GM19463 (cell line): ENCODE results near the gene SORCS1.
"Not testable (repeated sequence)": the region's sequence is repeated elsewhere in the genome, so short reads cannot be mapped to it uniquely, and the experiment has no call there.

Experiments used
- ATAC-seq: cut with Tn5 transposase; IDR thresholded peaks from one replicate; pipeline ENCODE4 v1.9.1; 2021; ENCODE audit warnings: mild to moderate bottlenecking, moderate library complexity; ENCODE audit not compliant: unreplicated experiment

Gene SORCS1

DNA sequence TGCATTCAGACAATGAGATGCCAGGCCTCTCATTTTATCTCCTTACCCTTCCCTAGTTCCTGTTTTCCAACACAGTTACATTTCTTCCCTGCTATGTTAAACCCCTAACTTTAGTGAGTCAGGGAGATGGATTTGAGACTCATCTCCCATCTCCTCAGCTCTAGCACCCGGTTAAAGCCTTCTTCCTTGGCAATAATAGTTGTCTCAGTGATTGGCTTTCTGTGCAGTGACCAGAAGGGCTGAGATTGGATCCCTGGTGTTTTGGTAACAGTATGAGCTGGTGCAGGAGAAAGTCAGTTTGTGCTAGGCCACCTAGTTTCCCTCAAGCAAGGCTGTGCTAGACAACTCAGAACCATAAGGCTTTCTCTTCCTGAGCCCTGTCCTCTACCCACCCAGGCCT is 212.5 kb downstream of the SORCS1 start:
- no peak for ATAC-seq

GRCh38 chr10:106949680-106950478 is 214.6 kb downstream of the SORCS1 start:
- ATAC-seq = no peak

DNA sequence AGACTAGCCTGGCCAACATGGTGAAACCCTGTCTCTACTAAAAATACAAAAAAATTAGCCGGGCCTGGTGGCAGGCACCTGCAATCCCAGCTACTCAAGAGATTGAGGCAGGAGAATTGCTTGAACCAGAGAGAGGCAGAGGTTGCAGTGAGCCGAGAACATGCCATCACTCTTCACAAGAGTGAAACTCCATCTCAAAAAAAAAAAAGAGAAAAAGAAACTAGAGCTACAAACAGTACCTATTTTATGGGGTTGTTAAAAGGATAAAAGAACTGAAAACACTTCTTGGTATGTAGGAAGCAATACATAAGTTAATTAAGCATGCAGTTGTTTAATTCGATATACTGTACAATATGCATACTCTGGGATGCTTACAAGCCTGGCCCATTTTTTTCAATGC is 216.9 kb downstream of the SORCS1 start:
- no peak for ATAC-seq

- ATAC-seq = no peak
These were observed 222.4 kb downstream of the SORCS1 start for GRCh38 chr10:106942035-106942662.

DNA sequence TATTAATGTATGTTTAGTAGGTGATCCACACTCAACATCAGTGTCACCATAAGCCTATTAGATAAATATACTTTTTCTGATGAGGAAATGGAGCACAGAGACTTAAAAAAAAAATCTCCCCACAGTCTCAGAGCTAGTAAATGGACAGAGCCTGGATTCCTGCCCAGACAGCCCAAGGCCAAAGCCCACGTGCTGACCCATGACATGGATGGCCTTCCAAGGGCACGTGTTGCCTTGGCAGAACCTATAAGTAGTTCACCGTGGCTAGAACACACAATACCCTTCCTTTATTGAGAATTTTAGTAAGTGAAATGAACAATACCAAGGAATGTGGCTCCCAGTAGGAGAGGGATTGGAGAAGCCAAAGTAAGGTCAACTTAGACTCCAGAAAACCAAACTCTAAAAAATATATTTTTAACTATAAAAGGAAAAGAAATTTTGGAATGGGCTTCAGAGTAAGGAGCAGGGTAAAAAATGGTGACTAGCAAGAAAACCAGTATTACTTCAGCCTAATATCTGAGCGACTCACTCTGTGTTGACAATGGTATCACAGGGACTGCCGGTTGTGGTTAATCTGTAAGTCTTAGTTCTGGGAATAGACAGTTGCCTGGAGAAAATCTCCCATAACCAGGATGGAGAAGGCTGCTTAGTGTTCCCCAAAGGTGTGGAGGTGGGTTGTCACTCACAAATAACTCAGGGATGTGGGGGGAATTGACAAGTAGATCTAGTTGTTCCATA is 223.0 kb downstream of the SORCS1 start:
- no peak for ATAC-seq

GRCh38 chr10:106938513-106938912 is 226.0 kb downstream of the SORCS1 start:
- no peak for ATAC-seq

DNA sequence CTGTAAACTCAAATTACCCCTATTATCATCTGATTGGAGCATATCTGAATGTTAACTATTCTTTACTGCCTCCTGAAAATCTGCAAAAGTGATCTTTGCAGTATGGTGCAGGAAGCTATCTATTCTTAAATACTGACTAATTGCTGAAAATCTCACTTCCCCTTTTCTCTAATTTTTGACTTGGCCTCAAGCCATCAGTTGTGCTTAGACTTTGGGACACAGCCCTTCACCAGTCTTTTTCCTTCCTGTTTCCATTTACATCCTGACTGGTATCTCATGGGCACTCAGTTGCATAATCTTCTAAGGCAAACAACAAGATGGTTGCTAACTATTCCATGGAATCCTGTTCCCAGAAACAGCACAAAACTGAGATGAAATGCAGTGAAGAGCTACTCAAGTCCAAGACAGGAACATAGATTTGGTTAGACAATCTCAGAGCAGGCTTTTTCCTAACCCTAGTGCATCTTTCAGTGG is 228.5 kb downstream of the SORCS1 start:
- ATAC-seq = peak; percentile 52

DNA sequence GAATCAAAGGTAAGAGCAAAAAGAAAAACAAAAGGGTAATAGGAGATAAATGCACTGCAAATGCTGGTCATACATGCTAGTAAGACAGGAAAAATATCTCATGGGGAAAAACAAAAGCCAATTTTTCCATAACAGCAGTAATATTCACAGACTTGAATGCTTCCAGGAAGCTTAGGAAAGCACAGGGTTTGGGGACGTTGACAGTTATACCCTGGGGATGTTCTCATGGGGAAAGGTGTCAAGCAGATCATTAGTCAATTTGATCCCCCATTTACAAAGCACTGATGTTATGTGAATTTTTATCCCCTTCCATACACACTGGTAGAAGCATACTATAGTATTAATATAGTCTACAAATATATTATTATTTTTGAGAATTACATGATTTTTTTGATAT is 232.7 kb downstream of the SORCS1 start:
- ATAC-seq = no peak

- ATAC-seq = peak; percentile 70
These were observed 233.2 kb downstream of the SORCS1 start for GRCh38 chr10:106931159-106931852.

DNA sequence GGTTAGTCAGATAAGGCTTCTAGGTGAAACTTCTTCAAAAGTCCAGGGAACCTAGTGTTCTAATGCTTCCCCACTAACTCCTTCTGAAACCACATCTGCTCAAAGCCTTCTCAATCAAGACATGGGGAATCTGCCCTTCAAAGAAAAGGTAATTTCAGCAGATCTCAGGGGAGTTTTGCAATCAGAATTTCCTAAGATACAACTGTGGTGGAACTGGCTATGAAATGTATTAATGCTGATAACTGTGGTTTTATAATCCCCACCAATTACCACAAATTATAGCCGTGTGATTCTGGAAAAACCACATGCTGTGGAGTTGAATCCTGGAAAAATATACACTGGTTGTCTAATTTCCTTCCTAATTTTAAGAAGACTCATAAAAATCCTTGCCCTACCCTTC is 233.8 kb downstream of the SORCS1 start:
- ATAC-seq = no peak

GRCh38 chr10:106929291-106929895 is 235.1 kb downstream of the SORCS1 start:
- no peak for ATAC-seq

DNA sequence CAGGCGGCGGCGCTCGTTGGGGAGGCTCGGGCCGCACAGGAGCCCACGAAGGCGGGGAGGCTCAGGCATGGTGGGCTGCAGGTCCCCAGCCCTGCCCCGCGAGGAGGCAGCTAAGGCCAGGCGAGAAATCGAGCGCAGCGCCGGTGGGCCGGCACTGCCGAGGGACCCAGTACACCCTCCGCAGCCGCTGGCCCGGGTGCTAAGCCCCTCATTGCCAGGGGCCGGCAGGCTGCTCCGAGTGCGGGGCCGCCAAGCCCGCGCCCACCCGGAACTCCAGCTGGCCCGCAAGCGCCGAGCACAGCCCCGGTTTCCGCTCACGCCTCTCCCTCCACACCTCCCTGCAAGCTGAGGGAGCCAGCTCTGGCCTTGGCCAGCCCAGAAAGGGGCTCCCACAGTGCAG is 236.4 kb downstream of the SORCS1 start:
- not testable (repeated sequence) for ATAC-seq

DNA sequence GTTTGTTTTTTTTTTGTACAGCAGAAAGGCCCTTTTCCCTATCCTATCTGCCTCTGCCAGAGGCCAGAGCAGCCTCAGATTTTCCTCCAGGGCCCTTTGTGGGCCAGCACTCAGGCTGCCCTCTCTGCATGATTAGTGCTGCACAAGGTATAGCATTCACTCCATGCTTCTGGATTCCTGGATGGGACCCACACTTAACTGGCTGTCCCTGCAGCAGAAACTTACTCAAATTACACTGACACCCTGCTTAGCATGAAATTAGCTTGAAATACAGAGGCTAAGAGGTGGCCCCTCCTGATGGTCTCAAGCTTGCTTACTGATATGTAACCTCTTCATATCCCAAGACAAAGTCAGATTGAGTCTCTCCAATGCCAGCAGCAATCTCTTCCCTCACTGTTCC is 239.3 kb downstream of the SORCS1 start:
- no peak for ATAC-seq

DNA sequence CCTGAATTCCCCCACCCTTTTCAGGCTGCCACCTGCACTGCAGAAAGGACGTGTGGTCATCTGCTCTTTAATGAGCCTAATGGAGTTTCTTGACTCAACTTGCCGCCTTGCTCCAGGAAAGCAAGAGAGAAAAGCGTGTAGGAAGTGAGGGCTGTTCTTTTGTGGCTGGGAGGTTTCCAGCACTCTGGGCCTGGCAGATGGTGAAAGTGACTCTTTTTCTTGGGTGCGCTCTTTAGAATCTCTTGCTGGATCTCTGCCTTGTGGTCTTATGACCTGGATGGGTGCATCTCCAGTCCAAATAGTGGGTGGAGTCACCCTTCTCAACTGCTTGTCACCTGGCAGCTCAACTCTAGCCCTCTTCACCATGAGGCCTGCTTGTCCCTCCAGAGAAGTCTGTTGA is 244.0 kb downstream of the SORCS1 start:
- no peak for ATAC-seq

- ATAC-seq = peak; percentile 68
These were observed 244.6 kb downstream of the SORCS1 start for GRCh38 chr10:106919871-106920282.

- no peak for ATAC-seq
These were observed 247.0 kb downstream of the SORCS1 start for GRCh38 chr10:106917452-106918055.

DNA sequence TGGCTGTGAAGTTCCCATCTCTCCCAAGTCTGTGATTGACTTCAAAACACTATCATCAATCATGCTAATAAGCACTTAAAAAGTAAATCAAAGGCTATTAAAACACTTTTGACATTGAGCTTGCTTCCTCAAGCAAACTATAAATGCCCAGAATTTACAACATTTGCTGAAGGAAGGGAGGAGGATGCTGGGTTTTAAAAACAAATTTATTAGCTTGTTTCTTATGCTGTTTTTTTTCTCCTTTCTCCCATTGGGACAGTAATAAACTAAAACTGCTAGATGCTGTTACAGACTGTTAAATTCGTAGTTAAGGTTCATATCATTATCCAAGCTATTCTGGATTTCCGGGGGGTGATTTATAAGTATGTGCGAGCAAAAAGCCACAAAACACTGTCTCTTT is 250.5 kb downstream of the SORCS1 start:
- no peak for ATAC-seq

GRCh38 chr10:106913348-106913747 is 251.2 kb downstream of the SORCS1 start:
- ATAC-seq = no peak

DNA sequence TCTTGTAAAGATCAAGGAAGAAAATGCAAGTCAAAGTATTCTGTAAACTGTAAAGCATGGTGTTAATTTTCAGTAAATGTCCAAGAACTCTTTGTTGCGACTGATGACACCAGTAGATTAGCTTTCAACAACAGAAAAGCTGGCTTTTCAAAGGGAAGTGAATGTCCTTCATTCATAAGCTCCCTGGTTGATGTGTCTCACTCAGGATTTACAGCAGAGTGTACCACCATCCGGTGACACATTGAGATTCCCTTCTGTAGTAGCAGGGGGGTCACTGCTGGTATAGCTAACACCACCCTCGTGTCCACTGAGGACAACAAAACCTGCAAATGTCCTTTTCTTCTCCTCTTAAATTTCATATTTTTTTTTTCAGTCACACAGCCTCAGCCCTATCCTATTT is 253.4 kb downstream of the SORCS1 start:
- ATAC-seq = no peak

DNA sequence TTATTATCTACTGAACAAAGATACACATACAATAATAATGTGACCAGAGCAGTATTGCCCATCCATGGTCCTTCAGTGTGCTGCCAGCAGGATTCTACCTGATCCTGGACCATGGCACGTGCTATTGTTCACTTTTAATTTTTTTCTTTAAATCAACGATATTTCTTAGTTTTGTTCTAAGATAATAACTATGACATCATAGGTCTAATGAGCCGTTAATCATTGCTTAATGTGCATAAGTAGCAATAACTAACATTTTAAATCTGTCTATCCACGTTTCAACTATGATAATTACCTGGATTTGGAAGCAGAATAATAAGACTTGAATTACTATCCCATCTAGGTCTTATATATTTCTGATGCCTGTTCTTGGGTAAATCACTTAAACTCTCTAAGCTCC is 253.8 kb downstream of the SORCS1 start:
- no peak for ATAC-seq
